Heart right ventricle (tissue), 16 donors: ENCODE results near the gene CA10. TPM values are rescaled to one million over a fixed set of nuclear protein-coding genes. Genes with fewer than 3 reads are reported as not detected.

ENCODE experiments used
- ATAC-seq, 8 donors: fragments of 200-7000 bp; cut with Tn5 transposase; one replicate each; pipeline ENCODE4 v1.9.1; 2020; ENCODE audit warnings: mild to moderate bottlenecking in 8 of 8, moderate library complexity in 8 of 8, moderate number of reproducible peaks in 1 of 8
- DNase-seq, 2 donors: peaks; one replicate each; pipeline ENCODE4 v3.0.0-alpha.2; 2020
- H3K27ac ChIP-seq, 10 donors: fragments of 200-600 bp; sonication (generic) in 2 of 10; one replicate each; pipeline versions ENCODE4 v1.5.0 to v1.8.0; 2020 to 2022; ENCODE audit warnings: mild to moderate bottlenecking in 3 of 10
- H3K27me3 ChIP-seq, 7 donors: fragments of 200-600 bp; one replicate each; pipeline ENCODE4 v1.8.0; 2021 to 2022; ENCODE audit warnings: mild to moderate bottlenecking in 2 of 7
- H3K36me3 ChIP-seq, 9 donors: fragments of 200-600 bp; sonication (generic) in 1 of 9; one replicate each; pipeline versions ENCODE4 v1.5.0 to v1.8.0; 2020 to 2022; ENCODE audit warnings: mild to moderate bottlenecking in 2 of 9
- H3K4me1 ChIP-seq, 9 donors: fragments of 200-600 bp; sonication (generic) in 1 of 9; one replicate each; pipeline versions ENCODE4 v1.5.0 to v1.8.0; 2020 to 2022; ENCODE audit warnings: mild to moderate bottlenecking in 4 of 9
- H3K4me3 ChIP-seq, 10 donors: fragments of 200-600 bp; sonication (generic) in 2 of 10; one replicate each; pipeline versions ENCODE4 v1.5.0 to v1.8.0; 2020 to 2022; ENCODE audit warnings: mild to moderate bottlenecking in 7 of 10, moderate library complexity in 2 of 10
- H3K9me3 ChIP-seq, 11 donors: fragments of 200-600 bp in 10 of 11; sonication (generic) in 2 of 11; one replicate each; pipeline versions ENCODE4 v1.5.0 to v1.8.0; 2013 to 2022; ENCODE audit warnings: mild to moderate bottlenecking in 2 of 11, control low read depth in 1 of 11, moderate library complexity in 1 of 11
- WGBS, 2 donors: extraction: QIAGEN DNeasy Blood & Tissue Kit; methylation state at CpG; one replicate each; pipeline ENCODE4 v1.1.7; 2013; ENCODE audit warnings: inconsistent platforms in 1 of 2; 5-methylcytosine and 5-hydroxymethylcytosine counted together
- intact Hi-C, 10 donors: fragments of 100-400 bp; cut with DNase I; formaldehyde crosslinking; loops; one replicate each; pipeline versions ENCODE4 v1.11.1 to v1.14.2; 2022
- polyA plus RNA-seq, 2 donors: library from polyadenylated mRNA; stranded (reverse); fragments of 200-250 nt; gene quantifications; one replicate each; pipeline ENCODE4 v1.2.3, GENCODE V29; 2013
- total RNA-seq, 10 donors: library from RNA; stranded (reverse); fragmentation: NEBNext Ultra II Directional in 3 of 10; extraction: Animal tissue kit (Norgen Biotek cat#: 25700) in 3 of 10; gene quantifications; one replicate each; pipeline versions ENCODE4 v1.2.1 to v1.2.4, GENCODE V29; 2021 to 2023
- TF ChIP-seq, protein P1 (sequence below), 9 donors: fragments of 200-600 bp; sonication (generic) in 2 of 9; IDR thresholded peaks; one replicate each; pipeline versions ENCODE4 v1.5.0 to v1.8.0; 2021 to 2022; ENCODE audit warnings: antibody characterized with exemption in 9 of 9, mild to moderate bottlenecking in 5 of 9, moderate library complexity in 1 of 9
- donor health status: Arrhythmogenic right ventricular cardiomyopathy.
- donor health status: ischemic (EF 13 %, LVEDD 7.1; RV severe dilation, severe dysfunction).
- donor health status: healthy with polysubstance abuse.
- donor health status: DM: no; HTN: yes; CAD: no.
- donor health status: DM: no; HTN: no; CAD: no.
- donor health status: ischemic (EF 25% LVEDD 6.9; RV normal size, moderate dysfunction).
- donor health status: ischemic (EF 25% LVEDD 5.7; RV mildly dilated, moderate dysfunction).
- donor health status: healthy.
- donor health status: DM: yes; HTN: yes; CAD: no.
- donor health status: Ischemic cardiomyopathy.
- donor health status: ischemic (EF 35%, LVEDD 5.7; RV mildly dilated, moderate dysfunction).
- donor health status: nonischemic (EF 11% LVEDD 7.7; RV severe dilation, severe dysfunction).
- donor health status: DM: yes; HTN: yes; CAD: no.
- donor health status: PGD.
- donor health status: ischemic (EF 29% LVEDD 5.4; RV normal size, mild dysfunction).
- donor health status: nonischemic (EF 23%, LVEDD 6.1; RV moderate dilation, normal function).

Gene CA10
- total and polyA plus RNA-seq, 12 donors = not detected

DNA sequence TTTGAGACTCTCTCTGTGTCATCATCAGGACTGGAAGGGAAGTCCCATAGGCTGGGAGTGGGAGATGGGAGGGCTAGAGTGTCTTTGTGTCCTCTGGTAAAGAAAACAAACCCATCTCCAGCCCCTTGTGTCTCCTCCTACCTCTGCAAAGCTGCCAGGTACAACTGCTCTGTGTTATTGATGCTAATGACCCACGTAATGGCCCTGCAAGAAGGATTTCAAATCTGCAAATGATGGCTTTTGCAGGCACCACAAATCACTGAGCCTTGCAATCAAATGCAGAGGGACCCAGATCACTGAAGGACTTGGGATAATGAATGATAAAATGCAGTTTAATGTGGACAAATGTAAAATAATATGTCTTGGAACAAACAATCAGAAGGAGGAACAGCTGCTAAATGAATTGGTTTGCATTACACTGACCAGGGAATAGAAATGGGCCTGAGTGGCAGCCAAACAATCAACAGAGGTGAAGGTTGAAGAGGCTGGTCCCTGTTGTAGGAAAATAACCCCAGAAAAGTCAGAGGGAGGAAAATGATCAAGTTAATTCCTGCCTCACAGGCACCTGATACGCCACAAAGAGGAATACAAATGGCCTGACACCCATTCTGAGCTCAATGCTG is 473.1 kb downstream of the CA10 start:
- ATAC-seq (no peak), DNase-seq (no peak)
- peaks cover 0 to under 1% (median 0%) of the 10 kb centered on the region in 11 donors for H3K9me3 ChIP-seq
- H3K4me3 ChIP-seq = no peak overlapping the region
- WGBS, 2 donors = 53 to 58% methylated on average over 2 of the region's 2 CpGs
- TF ChIP-seq, protein P1, sequence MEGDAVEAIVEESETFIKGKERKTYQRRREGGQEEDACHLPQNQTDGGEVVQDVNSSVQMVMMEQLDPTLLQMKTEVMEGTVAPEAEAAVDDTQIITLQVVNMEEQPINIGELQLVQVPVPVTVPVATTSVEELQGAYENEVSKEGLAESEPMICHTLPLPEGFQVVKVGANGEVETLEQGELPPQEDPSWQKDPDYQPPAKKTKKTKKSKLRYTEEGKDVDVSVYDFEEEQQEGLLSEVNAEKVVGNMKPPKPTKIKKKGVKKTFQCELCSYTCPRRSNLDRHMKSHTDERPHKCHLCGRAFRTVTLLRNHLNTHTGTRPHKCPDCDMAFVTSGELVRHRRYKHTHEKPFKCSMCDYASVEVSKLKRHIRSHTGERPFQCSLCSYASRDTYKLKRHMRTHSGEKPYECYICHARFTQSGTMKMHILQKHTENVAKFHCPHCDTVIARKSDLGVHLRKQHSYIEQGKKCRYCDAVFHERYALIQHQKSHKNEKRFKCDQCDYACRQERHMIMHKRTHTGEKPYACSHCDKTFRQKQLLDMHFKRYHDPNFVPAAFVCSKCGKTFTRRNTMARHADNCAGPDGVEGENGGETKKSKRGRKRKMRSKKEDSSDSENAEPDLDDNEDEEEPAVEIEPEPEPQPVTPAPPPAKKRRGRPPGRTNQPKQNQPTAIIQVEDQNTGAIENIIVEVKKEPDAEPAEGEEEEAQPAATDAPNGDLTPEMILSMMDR (IDR thresholded peaks at IDR 0.05) = no peak
- H3K27me3 ChIP-seq = peaks cover 0 to 12% (median 0%) of the 10 kb centered on the region in 7 donors
- H3K36me3 ChIP-seq = no peaks in the 10 kb centered on the region
- intact Hi-C loops = no loop called here
- H3K27ac ChIP-seq = no peak overlapping the region
- no peaks in the 10 kb centered on the region for H3K4me1 ChIP-seq

DNA sequence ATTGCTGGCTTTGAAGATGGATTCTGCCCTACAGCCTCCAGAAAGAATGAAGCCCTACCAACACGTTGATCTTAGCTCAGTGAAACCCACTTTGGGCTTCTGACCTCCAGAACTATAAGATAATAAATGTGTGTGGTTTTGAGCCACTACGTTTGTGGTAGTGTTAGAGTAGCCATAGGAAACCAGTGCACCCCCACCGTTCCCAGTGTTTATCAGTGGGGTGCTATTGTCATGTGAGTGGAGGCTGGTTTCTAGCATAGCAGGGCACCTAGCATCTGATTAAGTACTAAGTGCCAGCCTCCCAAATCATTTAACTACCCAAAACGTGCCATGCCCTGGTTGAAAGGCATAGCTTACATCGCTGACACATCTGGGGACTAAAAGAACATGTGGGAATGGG is 474.3 kb downstream of the CA10 start:
- Histone ChIP-seq H3K4me3 (no peak overlapping the region), H3K9me3 (no peaks in the 10 kb centered on the region), H3K27me3 (peaks cover 0 to 12% (median 0%) of the 10 kb centered on the region in 7 donors), H3K27ac (no peak overlapping the region), H3K4me1 (no peaks in the 10 kb centered on the region), H3K36me3 (no peaks in the 10 kb centered on the region)
- ATAC-seq = no peak
- TF ChIP-seq, protein P1 (IDR thresholded peaks at IDR 0.05) = no peak
- WGBS, 2 donors = 45 to 54% methylated on average over 5 of the region's 5 CpGs
- intact Hi-C loops = no loop called here
- no peak for DNase-seq

DNA sequence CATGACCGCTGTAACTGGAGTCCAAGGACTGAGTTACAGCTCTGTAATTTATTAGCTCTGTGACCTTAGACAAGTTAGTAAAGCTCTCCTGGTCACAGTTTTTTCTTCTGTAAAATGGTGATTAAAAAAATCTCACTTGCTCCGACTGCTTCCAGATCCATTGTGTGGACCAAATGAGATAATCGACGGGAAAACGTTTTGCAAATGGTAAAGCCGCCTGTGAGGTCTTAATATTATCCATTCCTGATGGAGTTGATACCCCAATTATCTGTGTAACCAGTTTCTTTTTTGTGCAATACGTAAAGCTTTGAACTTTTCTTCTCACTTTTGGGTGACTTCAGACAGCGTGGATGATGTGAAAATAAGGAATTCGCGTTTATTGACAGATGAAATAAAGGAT is 475.2 kb downstream of the CA10 start:
- WGBS, 2 donors = 86 to 88% methylated on average over 10 of the region's 10 CpGs
- intact Hi-C loops = no loop called here
- no peaks in the 10 kb centered on the region for H3K36me3 ChIP-seq
- H3K27me3 ChIP-seq = peaks cover 0 to 12% (median 0%) of the 10 kb centered on the region in 7 donors
- TF ChIP-seq, protein P1 (IDR thresholded peaks at IDR 0.05) = no peak
- H3K9me3 ChIP-seq = no peaks in the 10 kb centered on the region
- no peak overlapping the region for H3K4me3 ChIP-seq
- DNase-seq (no peak), ATAC-seq (no peak)
- H3K4me1 ChIP-seq = no peaks in the 10 kb centered on the region
- H3K27ac ChIP-seq = no peak overlapping the region

DNA sequence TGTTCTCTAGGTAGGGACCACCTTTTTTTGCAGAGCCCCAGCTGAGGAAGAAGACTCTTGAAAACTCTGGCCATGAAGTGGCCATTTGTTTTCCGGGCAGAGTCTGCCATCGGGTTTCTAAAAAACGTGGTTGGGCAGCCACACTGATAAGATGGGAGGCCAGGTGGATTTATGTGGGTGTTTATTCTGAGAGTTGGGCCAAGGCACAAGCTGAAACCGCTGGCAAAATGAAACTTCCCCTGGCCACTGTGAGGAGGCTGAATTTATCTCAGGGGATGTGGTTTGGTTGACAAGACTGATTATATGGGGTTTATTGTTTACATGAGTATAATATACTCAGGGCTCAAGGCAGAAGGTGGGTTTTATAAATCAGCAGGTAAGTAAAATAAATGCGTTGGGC is 476.4 kb downstream of the CA10 start:
- Histone ChIP-seq H3K36me3 (no peaks in the 10 kb centered on the region), H3K27ac (no peak overlapping the region), H3K27me3 (peaks cover 0 to 12% (median 0%) of the 10 kb centered on the region in 7 donors), H3K9me3 (peaks cover 0 to 3% (median 0%) of the 10 kb centered on the region in 11 donors), H3K4me3 (no peak overlapping the region), H3K4me1 (no peaks in the 10 kb centered on the region)
- 61 to 65% methylated on average over 5 of the region's 5 CpGs for WGBS, 2 donors
- intact Hi-C loops = no loop called here
- DNase-seq (no peak), ATAC-seq (no peak)
- TF ChIP-seq, protein P1 (IDR thresholded peaks at IDR 0.05) = no peak
